ENCODE data around the gene CARD11. TPM values are rescaled to one million over a fixed set of nuclear protein-coding genes. Genes with fewer than 3 reads are reported as not detected.

The CARD11 gene
- total RNA-seq, 1 donor from 2014 or later = 1.7 TPM

DNA sequence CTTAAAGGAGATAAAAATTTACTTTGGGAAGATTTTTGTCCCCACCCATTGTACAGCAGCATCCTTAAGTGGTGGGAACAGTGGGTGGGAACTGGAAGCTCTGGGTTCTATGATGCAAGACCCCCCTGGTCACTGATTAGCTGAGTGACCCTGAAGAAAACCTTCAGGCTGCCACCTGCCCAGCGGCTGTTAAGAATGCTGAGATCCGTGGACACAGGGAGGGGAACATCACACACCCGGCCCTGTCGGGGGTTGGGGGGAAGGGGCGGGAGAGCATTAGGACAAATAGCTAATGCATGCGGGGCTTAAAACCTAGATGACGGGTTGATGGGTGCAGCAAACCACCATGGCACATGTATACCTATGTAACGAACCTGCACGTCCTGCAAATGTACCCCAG, 14.5 kb downstream of the CARD11 start:
- H3K27ac Mint-ChIP-seq (ENCODE audit: unreplicated experiment) = no peak overlapping the region
- H3K9me3 Mint-ChIP-seq (ENCODE audit: low read depth) = peaks cover 9% of the 10 kb centered on the region
- H3K27me3 Mint-ChIP-seq (ENCODE audit: low read depth) = no peaks in the 10 kb centered on the region
- no peak for DNase-seq (ENCODE audit: low spot score)
- H3K4me1 Mint-ChIP-seq (ENCODE audit: low read depth) = peaks cover 21% of the 10 kb centered on the region
- TF ChIP-seq, protein P1, sequence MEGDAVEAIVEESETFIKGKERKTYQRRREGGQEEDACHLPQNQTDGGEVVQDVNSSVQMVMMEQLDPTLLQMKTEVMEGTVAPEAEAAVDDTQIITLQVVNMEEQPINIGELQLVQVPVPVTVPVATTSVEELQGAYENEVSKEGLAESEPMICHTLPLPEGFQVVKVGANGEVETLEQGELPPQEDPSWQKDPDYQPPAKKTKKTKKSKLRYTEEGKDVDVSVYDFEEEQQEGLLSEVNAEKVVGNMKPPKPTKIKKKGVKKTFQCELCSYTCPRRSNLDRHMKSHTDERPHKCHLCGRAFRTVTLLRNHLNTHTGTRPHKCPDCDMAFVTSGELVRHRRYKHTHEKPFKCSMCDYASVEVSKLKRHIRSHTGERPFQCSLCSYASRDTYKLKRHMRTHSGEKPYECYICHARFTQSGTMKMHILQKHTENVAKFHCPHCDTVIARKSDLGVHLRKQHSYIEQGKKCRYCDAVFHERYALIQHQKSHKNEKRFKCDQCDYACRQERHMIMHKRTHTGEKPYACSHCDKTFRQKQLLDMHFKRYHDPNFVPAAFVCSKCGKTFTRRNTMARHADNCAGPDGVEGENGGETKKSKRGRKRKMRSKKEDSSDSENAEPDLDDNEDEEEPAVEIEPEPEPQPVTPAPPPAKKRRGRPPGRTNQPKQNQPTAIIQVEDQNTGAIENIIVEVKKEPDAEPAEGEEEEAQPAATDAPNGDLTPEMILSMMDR (IDR thresholded peaks at IDR 0.05) = no peak
- H3K36me3 Mint-ChIP-seq (ENCODE audit: low read depth) = no peaks in the 10 kb centered on the region
- no peak overlapping the region for H3K4me3 Mint-ChIP-seq (ENCODE audit: unreplicated experiment)

DNA sequence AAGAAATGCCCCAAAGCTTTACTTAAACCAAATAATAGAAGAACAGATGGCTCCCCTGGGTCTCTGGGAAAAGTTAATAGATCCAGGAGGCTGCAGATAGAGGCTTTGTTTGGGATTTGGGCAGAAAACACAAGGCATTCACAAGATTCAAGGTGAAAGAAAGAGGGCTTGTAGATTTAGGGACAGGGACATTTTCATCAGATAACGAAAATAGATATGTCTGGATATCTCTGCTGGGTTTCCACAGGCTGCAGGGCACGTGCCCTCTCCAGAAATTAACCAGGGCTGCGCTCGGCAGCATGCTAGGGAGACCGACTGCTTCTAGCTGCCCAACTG, 14.9 kb downstream of the CARD11 start:
- Mint-ChIP-seq H3K27me3 (ENCODE audit: low read depth) (no peaks in the 10 kb centered on the region), H3K4me3 (ENCODE audit: unreplicated experiment) (no peak overlapping the region), H3K4me1 (ENCODE audit: low read depth) (peaks cover 21% of the 10 kb centered on the region), H3K36me3 (ENCODE audit: low read depth) (no peaks in the 10 kb centered on the region), H3K27ac (ENCODE audit: unreplicated experiment) (peak overlapping the region; percentile 95), H3K9me3 (ENCODE audit: low read depth) (peaks cover 9% of the 10 kb centered on the region)
- TF ChIP-seq, protein P1 (IDR thresholded peaks at IDR 0.05) = no peak
- DNase-seq (ENCODE audit: low spot score) = no peak

DNA sequence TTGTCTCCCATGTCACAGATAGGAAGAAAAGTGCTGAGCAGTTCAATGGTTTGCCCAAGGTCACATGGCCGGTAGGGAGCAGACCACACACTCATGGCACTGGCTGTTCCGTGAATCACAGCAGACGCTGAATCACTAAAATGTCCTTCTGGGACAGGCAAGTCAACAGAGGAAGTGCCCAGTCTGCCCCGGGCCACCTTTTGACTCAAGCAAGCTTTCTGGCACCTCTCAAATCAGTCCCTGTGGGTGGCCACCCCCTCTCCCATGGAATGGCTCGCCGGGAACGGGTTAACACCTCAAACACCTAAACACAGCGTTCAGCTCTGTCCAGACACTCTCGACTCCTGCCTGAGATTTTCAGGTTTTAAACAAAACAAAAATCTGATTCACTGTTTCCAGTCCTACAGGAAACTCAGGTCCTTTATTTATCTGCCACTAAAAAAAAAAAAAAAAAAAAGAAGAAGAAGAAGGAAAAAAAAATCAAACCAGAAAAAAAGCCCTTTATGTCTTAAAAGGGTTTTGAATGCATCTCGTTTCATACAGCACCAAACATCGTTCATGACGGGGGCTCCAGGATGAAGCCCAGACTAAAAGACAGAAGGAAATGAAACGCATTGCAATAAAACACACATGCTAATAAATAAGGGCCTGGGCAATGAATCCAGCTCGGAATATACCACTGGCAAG, 15.5 kb downstream of the CARD11 start:
- Mint-ChIP-seq H3K36me3 (ENCODE audit: low read depth) (no peaks in the 10 kb centered on the region), H3K4me1 (ENCODE audit: low read depth) (peaks cover 21% of the 10 kb centered on the region), H3K27ac (ENCODE audit: unreplicated experiment) (peak overlapping the region; percentile 95), H3K9me3 (ENCODE audit: low read depth) (peaks cover 9% of the 10 kb centered on the region), H3K4me3 (ENCODE audit: unreplicated experiment) (peak overlapping the region; percentile 61), H3K27me3 (ENCODE audit: low read depth) (no peaks in the 10 kb centered on the region)
- DNase-seq (ENCODE audit: low spot score) = no peak
- TF ChIP-seq, protein P1 (IDR thresholded peaks at IDR 0.05) = peak; percentile 30

DNA sequence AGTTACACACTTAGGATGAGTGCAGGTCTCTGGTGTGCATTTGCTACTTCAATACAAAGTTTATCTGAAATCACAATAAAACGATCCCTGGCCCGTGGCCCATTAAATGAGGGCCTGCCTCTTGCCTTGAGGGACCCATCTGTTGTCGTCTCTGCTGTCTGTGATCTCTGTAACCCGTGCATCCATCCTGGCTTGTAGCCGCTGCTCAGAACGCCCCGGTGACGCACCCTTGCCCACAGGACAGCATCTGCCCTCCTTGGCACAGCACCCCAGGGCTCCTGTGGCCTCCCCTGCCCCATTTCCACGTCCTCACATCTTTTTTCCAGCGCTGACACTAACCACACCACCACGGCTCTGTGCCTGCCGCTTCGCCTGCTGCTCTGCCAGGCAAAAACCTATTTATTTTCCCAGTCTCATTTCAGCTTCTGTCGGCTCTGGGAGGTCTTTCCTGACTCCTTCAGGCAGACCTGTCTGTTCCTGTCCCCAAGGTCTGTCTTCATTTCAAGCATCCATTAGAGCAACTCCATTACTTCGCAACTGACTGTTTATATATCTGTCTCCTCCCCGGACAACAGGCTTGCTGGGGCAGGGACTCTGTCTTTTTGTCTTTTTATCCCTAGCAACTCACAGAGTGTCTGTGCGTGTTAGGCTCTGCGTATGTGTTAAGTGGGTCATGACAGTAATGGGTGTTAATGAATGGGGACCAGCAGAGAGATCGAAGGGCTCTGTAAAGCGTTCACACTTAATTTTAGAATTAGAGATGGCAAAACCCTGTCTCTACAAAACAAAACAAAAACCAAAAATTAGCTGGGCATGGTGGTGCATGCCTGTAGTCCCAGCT, 16.4 kb downstream of the CARD11 start:
- TF ChIP-seq, protein P1 (IDR thresholded peaks at IDR 0.05) = no peak
- Mint-ChIP-seq H3K9me3 (ENCODE audit: low read depth) (peaks cover 10% of the 10 kb centered on the region), H3K4me3 (ENCODE audit: unreplicated experiment) (peak overlapping the region; percentile 61), H3K36me3 (ENCODE audit: low read depth) (no peaks in the 10 kb centered on the region), H3K27me3 (ENCODE audit: low read depth) (no peaks in the 10 kb centered on the region), H3K27ac (ENCODE audit: unreplicated experiment) (peak overlapping the region; percentile 95), H3K4me1 (ENCODE audit: low read depth) (peaks cover 21% of the 10 kb centered on the region)
- no peak for DNase-seq (ENCODE audit: low spot score)

DNA sequence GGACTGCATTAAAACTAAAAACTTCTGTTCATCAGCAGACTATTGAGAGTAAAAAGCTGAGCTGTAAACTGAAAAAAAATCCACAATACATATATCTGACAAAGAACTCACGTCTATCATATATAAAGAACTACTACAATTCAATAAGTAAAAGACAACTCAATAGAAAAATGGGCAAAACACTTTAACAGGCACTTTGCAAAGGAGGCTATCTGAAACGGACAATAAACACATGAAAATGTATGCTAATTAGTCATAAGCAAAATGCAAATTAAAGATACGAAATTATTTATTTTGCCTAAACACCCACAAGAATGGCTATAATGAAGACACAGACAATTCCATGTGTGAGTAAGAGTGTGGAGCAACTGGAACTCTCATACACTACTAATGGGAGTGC, 18.1 kb downstream of the CARD11 start:
- Mint-ChIP-seq H3K27me3 (ENCODE audit: low read depth) (no peaks in the 10 kb centered on the region), H3K9me3 (ENCODE audit: low read depth) (peaks cover 25% of the 10 kb centered on the region), H3K4me1 (ENCODE audit: low read depth) (peaks cover 21% of the 10 kb centered on the region), H3K4me3 (ENCODE audit: unreplicated experiment) (no peak overlapping the region), H3K27ac (ENCODE audit: unreplicated experiment) (no peak overlapping the region), H3K36me3 (ENCODE audit: low read depth) (peaks cover 9% of the 10 kb centered on the region)
- DNase-seq (ENCODE audit: low spot score) = no peak
- TF ChIP-seq, protein P1 (IDR thresholded peaks at IDR 0.05) = no peak

Data from chondrocyte (in vitro differentiated cells).